ENCODE measurements around the gene AATF.

Gene AATF

GRCh38 chr17:37089956-37090355, 141.2 kb downstream of the AATF start:
- DNase-seq (ENCODE audit: low read depth in 1 of 2, low spot score in 1 of 2) = peak in 1 of 2 experiments; percentile 76
- peak overlapping the region; percentile 65 for H3K27ac ChIP-seq (replicated peaks)

GRCh38 chr17:37090941-37091340, 142.2 kb downstream of the AATF start:
- H3K27me3 ChIP-seq (ENCODE audit: insufficient read depth, poor library complexity, severe bottlenecking) = no peaks in the 10 kb centered on the region
- TF ChIP-seq REST (IDR thresholded peaks at IDR 0.05; ENCODE audit: insufficient replicate concordance, low read depth) (no peak), CTCF (IDR thresholded peaks at IDR 0.05; ENCODE audit: insufficient read depth, low read length) (no peak), GABPA (IDR thresholded peaks at IDR 0.05; ENCODE audit: low read depth) (no peak), POLR2AphosphoS5 (IDR thresholded peaks at IDR 0.05; ENCODE audit: low read depth) (no peak), SPI1 (IDR thresholded peaks at IDR 0.05; ENCODE audit: borderline replicate concordance, low read depth) (no peak)
- peak overlapping the region; percentile 65 for H3K27ac ChIP-seq (replicated peaks)
- DNase-seq (ENCODE audit: low read depth in 1 of 2, low spot score in 1 of 2) = no peak
- H3K4me3 ChIP-seq (replicated peaks; ENCODE audit: insufficient read depth, low read length) = no peak overlapping the region

More at GRCh38 chr17:37089956-37090355, 141.2 kb downstream of the AATF start:
- Histone ChIP-seq H3K27me3 (ENCODE audit: insufficient read depth, poor library complexity, severe bottlenecking) (no peaks in the 10 kb centered on the region), H3K4me3 (replicated peaks; ENCODE audit: insufficient read depth, low read length) (no peak overlapping the region)
- TF ChIP-seq REST (IDR thresholded peaks at IDR 0.05; ENCODE audit: insufficient replicate concordance, low read depth) (no peak), SPI1 (IDR thresholded peaks at IDR 0.05; ENCODE audit: borderline replicate concordance, low read depth) (peak; percentile 17; the same call in 1 of the 2 replicates)

- Histone ChIP-seq H3K27ac (replicated peaks) (no peak overlapping the region), H3K27me3 (ENCODE audit: insufficient read depth, poor library complexity, severe bottlenecking) (no peaks in the 10 kb centered on the region), H3K4me3 (replicated peaks; ENCODE audit: insufficient read depth, low read length) (no peak overlapping the region)
- TF ChIP-seq REST (IDR thresholded peaks at IDR 0.05; ENCODE audit: insufficient replicate concordance, low read depth) (no peak), POLR2AphosphoS5 (IDR thresholded peaks at IDR 0.05; ENCODE audit: low read depth) (no peak), SPI1 (IDR thresholded peaks at IDR 0.05; ENCODE audit: borderline replicate concordance, low read depth) (no peak), GABPA (IDR thresholded peaks at IDR 0.05; ENCODE audit: low read depth) (no peak), CTCF (IDR thresholded peaks at IDR 0.05; ENCODE audit: insufficient read depth, low read length) (no peak)
- DNase-seq (ENCODE audit: low read depth in 1 of 2, low spot score in 1 of 2) = no peak
Observed at GRCh38 chr17:37092071-37092470, 143.3 kb downstream of the AATF start.

All from HL-60 (cell line).